ENCODE results near the gene MPIG6B.

DNA sequence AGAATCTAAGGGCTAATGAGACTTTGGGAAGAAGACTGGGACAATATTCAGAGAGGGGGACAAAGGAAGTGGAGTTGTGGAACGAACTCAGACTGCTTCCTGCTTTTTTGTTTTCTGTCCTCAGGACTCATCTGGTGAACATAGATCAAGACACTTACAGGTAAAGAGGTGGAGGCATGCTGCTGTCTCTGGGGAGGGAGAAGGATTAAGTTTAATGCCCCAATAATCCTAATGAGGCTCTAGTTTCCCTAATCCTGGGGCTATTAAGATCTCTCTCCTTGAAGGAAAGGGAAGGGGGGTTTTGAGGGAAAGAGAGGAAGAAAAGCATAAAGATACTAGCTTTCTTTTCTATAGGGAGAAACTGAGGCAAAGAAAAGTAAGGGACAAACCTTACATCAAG is 21.2 kb downstream of the MPIG6B start:
- TF ChIP-seq, protein P1, sequence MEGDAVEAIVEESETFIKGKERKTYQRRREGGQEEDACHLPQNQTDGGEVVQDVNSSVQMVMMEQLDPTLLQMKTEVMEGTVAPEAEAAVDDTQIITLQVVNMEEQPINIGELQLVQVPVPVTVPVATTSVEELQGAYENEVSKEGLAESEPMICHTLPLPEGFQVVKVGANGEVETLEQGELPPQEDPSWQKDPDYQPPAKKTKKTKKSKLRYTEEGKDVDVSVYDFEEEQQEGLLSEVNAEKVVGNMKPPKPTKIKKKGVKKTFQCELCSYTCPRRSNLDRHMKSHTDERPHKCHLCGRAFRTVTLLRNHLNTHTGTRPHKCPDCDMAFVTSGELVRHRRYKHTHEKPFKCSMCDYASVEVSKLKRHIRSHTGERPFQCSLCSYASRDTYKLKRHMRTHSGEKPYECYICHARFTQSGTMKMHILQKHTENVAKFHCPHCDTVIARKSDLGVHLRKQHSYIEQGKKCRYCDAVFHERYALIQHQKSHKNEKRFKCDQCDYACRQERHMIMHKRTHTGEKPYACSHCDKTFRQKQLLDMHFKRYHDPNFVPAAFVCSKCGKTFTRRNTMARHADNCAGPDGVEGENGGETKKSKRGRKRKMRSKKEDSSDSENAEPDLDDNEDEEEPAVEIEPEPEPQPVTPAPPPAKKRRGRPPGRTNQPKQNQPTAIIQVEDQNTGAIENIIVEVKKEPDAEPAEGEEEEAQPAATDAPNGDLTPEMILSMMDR (IDR thresholded peaks at IDR 0.05; ENCODE audit: low read length), result no peak
- TF ChIP-seq EZH2 (IDR thresholded peaks at IDR 0.05; ENCODE audit: borderline replicate concordance, low read length), result no peak
